Measurements from ENCODE around the gene BMP8B.

The BMP8B gene

GRCh38 chr1:39788758-39789570 is at the start of gene BMP8B (continued):
- TF ChIP-seq, protein P1, sequence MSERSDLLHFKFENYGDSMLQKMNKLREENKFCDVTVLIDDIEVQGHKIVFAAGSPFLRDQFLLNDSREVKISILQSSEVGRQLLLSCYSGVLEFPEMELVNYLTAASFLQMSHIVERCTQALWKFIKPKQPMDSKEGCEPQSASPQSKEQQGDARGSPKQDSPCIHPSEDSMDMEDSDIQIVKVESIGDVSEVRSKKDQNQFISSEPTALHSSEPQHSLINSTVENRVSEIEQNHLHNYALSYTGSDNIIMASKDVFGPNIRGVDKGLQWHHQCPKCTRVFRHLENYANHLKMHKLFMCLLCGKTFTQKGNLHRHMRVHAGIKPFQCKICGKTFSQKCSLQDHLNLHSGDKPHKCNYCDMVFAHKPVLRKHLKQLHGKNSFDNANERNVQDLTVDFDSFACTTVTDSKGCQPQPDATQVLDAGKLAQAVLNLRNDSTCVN (tag by site-specific recombination; optimal IDR thresholded peaks at IDR 0.05), result peak; percentile 82
- peak; percentile 72; the same call in 1 of the 2 replicates for TF ChIP-seq ZBTB17 (tag by site-specific recombination; IDR thresholded peaks at IDR 0.05)

DNA sequence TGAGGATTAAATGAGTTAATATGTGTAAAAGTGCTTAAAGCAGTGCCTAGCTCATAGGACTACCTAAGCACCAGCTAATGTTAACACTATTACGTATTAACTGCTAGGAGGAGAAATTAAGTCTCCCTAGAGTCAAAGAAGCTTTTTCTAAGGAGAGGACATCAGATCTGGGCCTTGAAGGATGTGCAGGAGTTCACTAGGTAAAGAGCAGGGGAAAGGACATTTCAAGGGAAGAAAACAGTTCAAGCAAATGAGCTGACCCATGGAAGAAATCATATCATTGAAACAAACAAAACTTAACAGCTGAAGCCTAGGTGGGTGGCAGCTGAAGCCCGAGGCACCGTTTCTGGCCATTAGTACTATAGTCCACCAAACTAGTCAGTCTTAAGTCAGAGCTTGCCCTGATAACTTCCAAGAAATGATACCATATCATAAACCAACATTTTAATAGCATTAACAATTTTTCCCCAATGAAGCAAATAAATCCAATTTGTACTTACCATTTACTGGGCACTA is 48.0 kb upstream of the BMP8B start:
- TF ChIP-seq ZNF140 (tag by site-specific recombination; IDR thresholded peaks at IDR 0.05), result no peak
- TF ChIP-seq ZFP3 (tag by site-specific recombination; IDR thresholded peaks at IDR 0.05; ENCODE audit: low read depth), result peak; percentile 83
- ChIA-PET CTCF (interaction anchor here (1.0 to 2.5 kb wide), 2 partner anchors 9 to 66 kb away, joined by 3 to 7 read pairs; partner anchors contain the start of gene MYCL), POLR2A (no interaction called here)
- Histone ChIP-seq H3K9me3 (ENCODE audit: control insufficient read depth, insufficient read depth, low read depth, low read length) (no peaks in the 10 kb centered on the region), H3K36me3 (ENCODE audit: control insufficient read depth in 2 of 2, insufficient read depth in 1 of 2, low read length in 2 of 2) (peaks cover 4 to 51% of the 10 kb centered on the region in 2 experiments; a peak in 1 of 3 replicates), H3K4me1 (ENCODE audit: control insufficient read depth, insufficient read depth, low read length) (no peaks in the 10 kb centered on the region), H3K4me3 (ENCODE audit: low read depth, low read length) (no peak overlapping the region), H3K27ac (ENCODE audit: extremely low read depth, low read depth, low read length) (no peak overlapping the region)

- Histone ChIP-seq H3K4me3 (ENCODE audit: low read depth, low read length) (no peak overlapping the region), H3K4me1 (ENCODE audit: control insufficient read depth, insufficient read depth, low read length) (no peaks in the 10 kb centered on the region), H3K9me3 (ENCODE audit: control insufficient read depth, insufficient read depth, low read depth, low read length) (no peaks in the 10 kb centered on the region), H3K36me3 (ENCODE audit: control insufficient read depth in 2 of 2, insufficient read depth in 1 of 2, low read length in 2 of 2) (peaks cover 4 to 45% of the 10 kb centered on the region in 2 experiments; a peak in 1 of 3 replicates), H3K27ac (ENCODE audit: extremely low read depth, low read depth, low read length) (no peak overlapping the region)
- no peak for TF ChIP-seq OVOL3 (tag by site-specific recombination; IDR thresholded peaks at IDR 0.05)
- TF ChIP-seq ZNF133 (tag by site-specific recombination; IDR thresholded peaks at IDR 0.05), result no peak
- TF ChIP-seq, protein P2, sequence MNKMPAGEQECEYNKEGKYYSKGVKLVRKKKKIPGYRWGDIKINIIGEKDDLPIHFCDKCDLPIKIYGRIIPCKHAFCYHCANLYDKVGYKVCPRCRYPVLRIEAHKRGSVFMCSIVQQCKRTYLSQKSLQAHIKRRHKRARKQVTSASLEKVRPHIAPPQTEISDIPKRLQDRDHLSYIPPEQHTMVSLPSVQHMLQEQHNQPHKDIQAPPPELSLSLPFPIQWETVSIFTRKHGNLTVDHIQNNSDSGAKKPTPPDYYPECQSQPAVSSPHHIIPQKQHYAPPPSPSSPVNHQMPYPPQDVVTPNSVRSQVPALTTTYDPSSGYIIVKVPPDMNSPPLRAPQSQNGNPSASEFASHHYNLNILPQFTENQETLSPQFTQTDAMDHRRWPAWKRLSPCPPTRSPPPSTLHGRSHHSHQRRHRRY (tag by site-specific recombination; IDR thresholded peaks at IDR 0.05), result no peak
- TF ChIP-seq ZNF777 (tag by site-specific recombination; IDR thresholded peaks at IDR 0.05; ENCODE audit: borderline replicate concordance), result no peak
- TF ChIP-seq, protein P3, sequence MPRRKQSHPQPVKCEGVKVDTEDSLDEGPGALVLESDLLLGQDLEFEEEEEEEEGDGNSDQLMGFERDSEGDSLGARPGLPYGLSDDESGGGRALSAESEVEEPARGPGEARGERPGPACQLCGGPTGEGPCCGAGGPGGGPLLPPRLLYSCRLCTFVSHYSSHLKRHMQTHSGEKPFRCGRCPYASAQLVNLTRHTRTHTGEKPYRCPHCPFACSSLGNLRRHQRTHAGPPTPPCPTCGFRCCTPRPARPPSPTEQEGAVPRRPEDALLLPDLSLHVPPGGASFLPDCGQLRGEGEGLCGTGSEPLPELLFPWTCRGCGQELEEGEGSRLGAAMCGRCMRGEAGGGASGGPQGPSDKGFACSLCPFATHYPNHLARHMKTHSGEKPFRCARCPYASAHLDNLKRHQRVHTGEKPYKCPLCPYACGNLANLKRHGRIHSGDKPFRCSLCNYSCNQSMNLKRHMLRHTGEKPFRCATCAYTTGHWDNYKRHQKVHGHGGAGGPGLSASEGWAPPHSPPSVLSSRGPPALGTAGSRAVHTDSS (tag by site-specific recombination; IDR thresholded peaks at IDR 0.05), result no peak
- TF ChIP-seq ZNF433 (tag by site-specific recombination; IDR thresholded peaks at IDR 0.05; ENCODE audit: low read depth), result no peak
- TF ChIP-seq ZNF146 (tag by site-specific recombination; IDR thresholded peaks at IDR 0.05), result no peak
- TF ChIP-seq, protein P1 (tag by site-specific recombination; optimal IDR thresholded peaks at IDR 0.05), result no peak
- TF ChIP-seq ZFP69B (tag by site-specific recombination; IDR thresholded peaks at IDR 0.05), result no peak
- no peak for TF ChIP-seq IKZF3 (tag by site-specific recombination; IDR thresholded peaks at IDR 0.05)
- no peak for TF ChIP-seq ZBTB1 (tag by site-specific recombination; IDR thresholded peaks at IDR 0.05)
- TF ChIP-seq, protein P4, sequence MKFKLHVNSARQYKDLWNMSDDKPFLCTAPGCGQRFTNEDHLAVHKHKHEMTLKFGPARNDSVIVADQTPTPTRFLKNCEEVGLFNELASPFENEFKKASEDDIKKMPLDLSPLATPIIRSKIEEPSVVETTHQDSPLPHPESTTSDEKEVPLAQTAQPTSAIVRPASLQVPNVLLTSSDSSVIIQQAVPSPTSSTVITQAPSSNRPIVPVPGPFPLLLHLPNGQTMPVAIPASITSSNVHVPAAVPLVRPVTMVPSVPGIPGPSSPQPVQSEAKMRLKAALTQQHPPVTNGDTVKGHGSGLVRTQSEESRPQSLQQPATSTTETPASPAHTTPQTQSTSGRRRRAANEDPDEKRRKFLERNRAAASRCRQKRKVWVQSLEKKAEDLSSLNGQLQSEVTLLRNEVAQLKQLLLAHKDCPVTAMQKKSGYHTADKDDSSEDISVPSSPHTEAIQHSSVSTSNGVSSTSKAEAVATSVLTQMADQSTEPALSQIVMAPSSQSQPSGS (tag by site-specific recombination; IDR thresholded peaks at IDR 0.05; ENCODE audit: low read depth), result no peak
- TF ChIP-seq PRDM6 (tag by site-specific recombination; IDR thresholded peaks at IDR 0.05), result no peak
- TF ChIP-seq RBAK (tag by site-specific recombination; IDR thresholded peaks at IDR 0.05), result no peak
- no peak for TF ChIP-seq ZSCAN23 (tag by site-specific recombination; IDR thresholded peaks at IDR 0.05)
- ChIA-PET POLR2A (no interaction called here), CTCF (interaction anchor here (1.0 to 2.5 kb wide), 4 partner anchors 9 to 66 kb away, joined by 3 to 7 read pairs (median 4); partner anchors contain the start of gene MYCL)
Measured at GRCh38 chr1:39835935-39836594, 47.4 kb upstream of the BMP8B start.
